ENCODE results near the gene TFE3. TPM values are rescaled to one million over a fixed set of nuclear protein-coding genes. Genes with fewer than 3 reads are reported as not detected.

The TFE3 gene
- total RNA-seq, 4 donors from 2014 or later, result 29.3 to 44.5 (median 34.7) TPM

GRCh38 chrX:49077941-49078340, 34.8 kb upstream of the TFE3 start:
- Histone ChIP-seq H3K27me3 (no peaks in the 10 kb centered on the region), H3K36me3 (peaks cover 0 to 21% of the 10 kb centered on the region in 2 donors), H3K4me3 (no peak overlapping the region), H3K4me1 (peaks cover 6 to 20% of the 10 kb centered on the region in 2 donors), H3K27ac (peak overlapping the region in 3 of 4 donors; percentile 88 to 97 (median 95)), H3K9me3 (no peaks in the 10 kb centered on the region)
- DNase-seq (no peak), ATAC-seq (no peak)
- in situ Hi-C loops (cut with MboI; ENCODE audit: low sequenced_read_pairs in 4 of 4) (no loop called here), intact Hi-C loops (cut with DNase I; ENCODE audit: low total_unique reads) (loop anchor here (2.0 kb wide), 1 partner anchor 23 kb away; no protein-coding TSS in a partner anchor)
- TF ChIP-seq POLR2A (IDR thresholded peaks at IDR 0.05), result no peak
- no peak for TF ChIP-seq CTCF (IDR thresholded peaks at IDR 0.05 in 4 of 5, conservative IDR thresholded peaks at IDR 0.05 in 1 of 5)

DNA sequence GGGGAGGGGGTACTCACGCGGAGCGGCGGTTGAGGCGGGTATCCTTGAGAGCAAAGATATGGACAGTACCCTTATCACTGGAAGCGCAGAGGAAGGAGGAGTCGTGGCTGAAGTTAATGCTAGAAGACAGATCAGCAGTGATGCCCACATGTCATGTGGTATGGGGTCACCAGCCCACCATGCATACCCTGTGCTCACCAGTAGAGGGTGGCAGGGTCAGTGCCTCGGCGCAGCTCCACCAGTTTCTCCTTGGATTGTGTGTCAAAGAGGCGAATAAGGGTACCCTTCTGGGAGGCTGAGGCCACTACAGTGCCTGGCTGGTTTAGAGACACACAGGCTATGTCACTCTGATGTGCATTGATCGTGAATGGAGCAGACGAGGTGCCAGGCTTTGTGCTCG, 32.2 kb upstream of the TFE3 start:
- Histone ChIP-seq H3K36me3 (peaks cover 0 to 21% of the 10 kb centered on the region in 2 donors), H3K27me3 (no peaks in the 10 kb centered on the region), H3K9me3 (no peaks in the 10 kb centered on the region), H3K4me3 (no peak overlapping the region), H3K27ac (no peak overlapping the region), H3K4me1 (peaks cover 8 to 22% of the 10 kb centered on the region in 2 donors)
- TF ChIP-seq POLR2A (IDR thresholded peaks at IDR 0.05) (no peak), CTCF (IDR thresholded peaks at IDR 0.05 in 4 of 5, conservative IDR thresholded peaks at IDR 0.05 in 1 of 5) (no peak)
- in situ Hi-C loops (cut with MboI; ENCODE audit: low sequenced_read_pairs in 4 of 4), result no loop called here
- ATAC-seq (no peak), DNase-seq (no peak)
- intact Hi-C loops (cut with DNase I; ENCODE audit: low total_unique reads), result no loop called here

DNA sequence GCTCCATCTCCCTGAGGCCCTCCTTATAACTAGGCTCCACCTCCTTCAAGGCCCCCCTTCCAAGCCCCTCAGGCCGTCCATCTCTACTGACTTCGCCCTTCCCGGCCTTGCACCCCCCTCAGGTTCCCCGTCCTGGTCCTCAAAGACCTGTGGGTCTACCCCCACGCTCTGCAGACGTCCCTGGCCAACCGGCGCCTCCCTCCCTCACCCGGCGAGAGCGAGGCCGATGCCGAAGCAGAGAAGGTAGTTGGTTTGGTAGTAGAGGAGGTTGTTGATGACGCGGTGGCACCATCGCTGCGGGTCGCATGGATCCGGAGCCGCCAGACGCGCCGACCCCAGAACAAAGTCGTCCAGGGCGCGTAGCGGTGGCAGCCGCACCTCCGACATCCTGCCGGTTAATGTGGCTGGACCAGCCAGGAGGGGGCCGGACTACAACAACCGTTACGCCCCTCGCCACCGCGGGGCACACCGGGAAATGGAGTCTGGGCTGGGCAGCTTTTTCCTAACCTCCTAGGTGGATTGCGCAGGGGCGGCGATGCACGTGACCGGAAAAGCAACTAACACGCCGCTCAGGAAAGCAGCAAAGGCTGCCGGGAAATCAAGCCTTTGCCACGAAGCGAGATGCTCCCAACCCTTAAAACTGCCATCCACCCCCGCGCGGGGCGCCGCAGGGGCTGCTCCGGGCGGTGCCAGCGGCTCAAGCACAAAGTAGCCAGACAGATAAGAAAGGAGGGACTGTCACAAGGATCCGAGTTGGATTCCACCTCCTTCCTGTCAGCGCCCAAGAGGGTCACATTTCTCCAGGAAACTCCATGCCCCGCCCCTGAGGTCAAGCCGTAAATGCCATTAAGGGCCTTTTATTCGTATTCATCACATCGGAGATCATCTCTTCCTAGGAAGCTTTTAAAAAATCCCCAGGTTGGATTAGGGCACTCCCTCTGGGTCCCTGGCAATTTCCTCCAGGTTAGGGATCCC, 30.7 kb upstream of the TFE3 start, which contains the start of gene PRAF2:
TSS of gene PRAF2 (minus strand) at position 402 of the 975 bp plus-strand sequence. CDS start at position 387, 15 bp downstream.
- Histone ChIP-seq H3K36me3 (peaks cover 0 to 21% of the 10 kb centered on the region in 2 donors), H3K27me3 (no peaks in the 10 kb centered on the region), H3K4me3 (peak within 1 kb of the TSS; percentile 60 to 72 (median 65)), H3K4me1 (peaks cover 8 to 19% of the 10 kb centered on the region in 2 donors), H3K9me3 (no peaks in the 10 kb centered on the region), H3K27ac (peak within 1 kb of the TSS; percentile 78 to 88 (median 81))
- intact Hi-C loops (cut with DNase I; ENCODE audit: low total_unique reads), result loop anchor here (1.0 kb wide), 1 partner anchor 31 kb away; the partner anchor contains the start of gene TFE3
- TF ChIP-seq POLR2A (IDR thresholded peaks at IDR 0.05) (peak; percentile 47 to 48), CTCF (IDR thresholded peaks at IDR 0.05 in 4 of 5, conservative IDR thresholded peaks at IDR 0.05 in 1 of 5) (peak in 1 of 5 experiments; percentile 22)
- DNase-seq, result peak; percentile 86 to 92
- in situ Hi-C loops (cut with MboI; ENCODE audit: low sequenced_read_pairs in 4 of 4), result no loop called here
- ATAC-seq, result peak; percentile 97 to 98

DNA sequence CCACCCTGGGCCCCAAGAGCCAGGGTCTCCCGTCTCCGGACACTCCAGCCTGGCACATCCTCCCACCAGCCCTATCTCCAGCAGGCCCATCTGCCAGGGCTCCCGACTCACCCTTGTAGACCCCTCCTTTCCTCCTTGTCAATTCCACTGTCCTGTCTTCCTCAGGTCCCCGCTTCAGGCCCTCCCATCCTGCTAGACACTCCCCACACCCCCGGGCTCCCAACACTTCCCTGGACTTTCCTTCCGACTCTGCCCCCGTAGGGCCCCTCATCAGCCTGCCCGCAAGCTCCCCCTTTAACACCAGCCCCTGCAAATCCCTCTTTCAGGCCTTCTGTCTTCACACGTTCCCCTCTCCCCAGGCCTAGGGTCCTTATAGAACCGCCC, 29.5 kb upstream of the TFE3 start:
- Histone ChIP-seq H3K27ac (no peak overlapping the region), H3K9me3 (no peaks in the 10 kb centered on the region), H3K4me1 (peaks cover 8 to 17% of the 10 kb centered on the region in 2 donors), H3K4me3 (peak overlapping the region; percentile 9 to 63 (median 22)), H3K36me3 (peaks cover 0 to 18% of the 10 kb centered on the region in 2 donors), H3K27me3 (no peaks in the 10 kb centered on the region)
- intact Hi-C loops (cut with DNase I; ENCODE audit: low total_unique reads), result no loop called here
- TF ChIP-seq POLR2A (IDR thresholded peaks at IDR 0.05) (no peak), CTCF (IDR thresholded peaks at IDR 0.05 in 4 of 5, conservative IDR thresholded peaks at IDR 0.05 in 1 of 5) (no peak)
- ATAC-seq (no peak), DNase-seq (no peak)
- in situ Hi-C loops (cut with MboI; ENCODE audit: low sequenced_read_pairs in 4 of 4), result no loop called here

Measured in gastrocnemius medialis (tissue), 4 donors.